RWPE1 (cell line): ENCODE data around the gene DNAH5.
"Not testable (repeated sequence)": the region's sequence is repeated elsewhere in the genome, so short reads cannot be mapped to it uniquely, and the experiment has no call there.

ENCODE experiments used
- CTCF ChIA-PET: fragments of 350-600 bp; sonication (Branson Sonifier 250); formaldehyde crosslinking; extraction: SDS; loops from one replicate; lab custom pipeline; 2021; lab: Yijun Ruan, JAX
- POLR2A ChIA-PET: fragments of 400-600 bp; formaldehyde crosslinking; extraction: SDS; loops from one replicate; lab custom pipeline; 2020; ENCODE audit warnings: antibody characterized with exemption; ENCODE audit not compliant: low non-redundant PET; lab: Yijun Ruan, JAX
- DNase-seq: peaks from one replicate; pipeline ENCODE4 v3.0.0; 2012; ENCODE audit warnings: low spot score
- H3K27ac ChIP-seq: fragments of 450-650 bp; 2 replicates; pipeline ENCODE4 v1.5.1; 2017
- TF ChIP-seq, protein P1 (sequence below): fragments of 450-650 bp; conservative IDR thresholded peaks from 2 replicates; pipeline ENCODE4 v1.5.1; 2017; ENCODE audit warnings: low read depth, mild to moderate bottlenecking

The DNAH5 gene

DNA sequence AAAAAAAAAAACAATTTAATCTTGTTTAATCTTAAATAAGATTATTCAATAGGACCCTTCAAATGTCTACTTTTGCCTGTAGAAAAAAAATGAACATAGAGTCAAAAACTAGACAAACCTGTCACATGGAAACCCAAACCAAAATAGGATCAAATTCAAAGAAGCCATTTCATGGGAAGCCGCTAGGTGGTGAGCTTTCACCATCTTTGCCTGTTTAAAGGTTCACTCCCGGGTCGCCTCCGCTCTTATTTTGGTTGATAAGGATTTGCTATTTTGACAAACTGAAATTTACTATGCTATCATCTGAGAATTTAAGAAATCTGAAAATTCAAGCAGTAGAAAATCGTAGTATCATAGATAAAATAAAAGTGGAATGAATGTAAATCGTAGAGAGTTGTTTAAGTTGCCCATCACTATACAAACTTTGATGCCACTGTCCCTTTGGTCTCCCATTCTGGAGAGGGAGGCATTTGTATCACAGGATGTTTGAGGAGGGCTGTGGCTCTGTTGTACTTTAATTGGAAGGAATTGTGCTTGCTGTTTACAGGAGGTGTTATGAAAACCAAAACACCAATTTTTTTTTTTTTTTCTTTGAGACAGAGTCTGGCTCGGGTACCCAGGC is 43.5 kb upstream of the DNAH5 start:
- POLR2A ChIA-PET = no interaction called here

GRCh38 chr5:13985731-13986418 is 41.4 kb upstream of the DNAH5 start:
- peak; percentile 82 for DNase-seq
- H3K27ac ChIP-seq = peak overlapping the region; percentile 20; the same call in 1 of the 2 replicates
- TF ChIP-seq, protein P1, sequence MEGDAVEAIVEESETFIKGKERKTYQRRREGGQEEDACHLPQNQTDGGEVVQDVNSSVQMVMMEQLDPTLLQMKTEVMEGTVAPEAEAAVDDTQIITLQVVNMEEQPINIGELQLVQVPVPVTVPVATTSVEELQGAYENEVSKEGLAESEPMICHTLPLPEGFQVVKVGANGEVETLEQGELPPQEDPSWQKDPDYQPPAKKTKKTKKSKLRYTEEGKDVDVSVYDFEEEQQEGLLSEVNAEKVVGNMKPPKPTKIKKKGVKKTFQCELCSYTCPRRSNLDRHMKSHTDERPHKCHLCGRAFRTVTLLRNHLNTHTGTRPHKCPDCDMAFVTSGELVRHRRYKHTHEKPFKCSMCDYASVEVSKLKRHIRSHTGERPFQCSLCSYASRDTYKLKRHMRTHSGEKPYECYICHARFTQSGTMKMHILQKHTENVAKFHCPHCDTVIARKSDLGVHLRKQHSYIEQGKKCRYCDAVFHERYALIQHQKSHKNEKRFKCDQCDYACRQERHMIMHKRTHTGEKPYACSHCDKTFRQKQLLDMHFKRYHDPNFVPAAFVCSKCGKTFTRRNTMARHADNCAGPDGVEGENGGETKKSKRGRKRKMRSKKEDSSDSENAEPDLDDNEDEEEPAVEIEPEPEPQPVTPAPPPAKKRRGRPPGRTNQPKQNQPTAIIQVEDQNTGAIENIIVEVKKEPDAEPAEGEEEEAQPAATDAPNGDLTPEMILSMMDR = no peak
- CTCF ChIA-PET = interaction anchor here (0.6 to 0.8 kb wide), 2 partner anchors 33 to 284 kb away, joined by 3 read pairs; no protein-coding TSS in a partner anchor
- POLR2A ChIA-PET = no interaction called here

More for the DNA sequence above, 43.5 kb upstream of the DNAH5 start:
- no peak overlapping the region for H3K27ac ChIP-seq
- CTCF ChIA-PET = interaction anchor here (0.6 to 1.3 kb wide), 8 partner anchors 11 to 660 kb away, joined by 3 to 6 read pairs (median 4); no protein-coding TSS in a partner anchor
- peak; percentile 78 for DNase-seq
- TF ChIP-seq, protein P1 = peak; percentile 93

DNA sequence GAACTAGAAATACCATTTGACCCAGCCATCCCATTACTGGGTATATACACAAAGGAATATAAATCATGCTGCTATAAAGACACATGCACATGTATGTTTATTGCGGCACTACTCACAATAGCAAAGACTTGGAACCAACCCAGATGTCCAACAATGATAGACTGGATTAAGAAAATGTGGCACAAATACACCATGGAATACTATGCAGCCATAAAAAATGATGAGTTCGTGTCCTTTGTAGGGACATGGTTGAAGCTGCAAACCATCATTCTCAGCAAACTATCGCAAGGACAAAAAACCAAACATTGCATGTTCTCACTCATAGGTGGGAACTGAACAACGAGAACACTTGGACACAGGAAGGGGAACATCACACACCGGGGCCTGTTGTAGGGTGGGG is 40.4 kb upstream of the DNAH5 start:
- CTCF ChIA-PET, POLR2A ChIA-PET, DNase-seq, H3K27ac ChIP-seq: not testable (repeated sequence)

GRCh38 chr5:13976867-13977830 is 32.7 kb upstream of the DNAH5 start:
- CTCF ChIA-PET = interaction anchor here (0.6 to 1.1 kb wide), 6 partner anchors 11 to 1505 kb away, joined by 3 to 5 read pairs (median 3); no protein-coding TSS in a partner anchor
- POLR2A ChIA-PET = no interaction called here
- DNase-seq = peak; percentile 70
- no peak overlapping the region for H3K27ac ChIP-seq
- TF ChIP-seq, protein P1 = peak; percentile 66

DNA sequence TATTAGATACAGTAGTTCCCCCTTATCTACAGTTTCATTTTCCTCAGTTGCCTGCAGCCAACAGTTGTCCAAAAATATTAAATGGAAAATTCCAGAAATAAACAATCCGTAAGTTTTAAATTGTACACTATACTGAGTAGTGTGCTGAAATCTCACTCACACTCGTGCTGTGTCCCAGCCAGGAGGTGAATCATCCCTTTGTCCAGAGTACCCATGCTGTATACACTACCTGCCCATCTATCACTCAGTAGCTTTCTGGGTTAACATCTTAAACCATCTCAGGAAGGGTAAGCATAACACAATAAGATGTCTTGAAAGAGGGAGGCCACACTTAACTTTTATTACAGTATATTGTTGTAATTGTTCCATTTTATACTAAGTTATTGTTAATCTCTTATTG is 31.7 kb upstream of the DNAH5 start:
- H3K27ac ChIP-seq = no peak overlapping the region
- DNase-seq = no peak
- POLR2A ChIA-PET = no interaction called here
- TF ChIP-seq, protein P1 = no peak
- CTCF ChIA-PET = interaction anchor here (1.0 to 1.1 kb wide), 2 partner anchors 12 to 672 kb away, joined by 3 to 5 read pairs; no protein-coding TSS in a partner anchor

- no peak overlapping the region for H3K27ac ChIP-seq
- no peak for DNase-seq
- TF ChIP-seq, protein P1 = no peak
- POLR2A ChIA-PET = no interaction called here
- CTCF ChIA-PET = interaction anchor here (0.6 to 1.5 kb wide), 2 partner anchors 294 to 673 kb away, joined by 3 to 4 read pairs; no protein-coding TSS in a partner anchor
Measured at GRCh38 chr5:13975246-13975645, 30.8 kb upstream of the DNAH5 start.
